ENCODE data around the gene SARDH. TPM values are rescaled to one million over a fixed set of nuclear protein-coding genes. Genes with fewer than 3 reads are reported as not detected.

The SARDH gene
- total RNA-seq, 1 experiment from 2014 or later: 5.6 TPM

DNA sequence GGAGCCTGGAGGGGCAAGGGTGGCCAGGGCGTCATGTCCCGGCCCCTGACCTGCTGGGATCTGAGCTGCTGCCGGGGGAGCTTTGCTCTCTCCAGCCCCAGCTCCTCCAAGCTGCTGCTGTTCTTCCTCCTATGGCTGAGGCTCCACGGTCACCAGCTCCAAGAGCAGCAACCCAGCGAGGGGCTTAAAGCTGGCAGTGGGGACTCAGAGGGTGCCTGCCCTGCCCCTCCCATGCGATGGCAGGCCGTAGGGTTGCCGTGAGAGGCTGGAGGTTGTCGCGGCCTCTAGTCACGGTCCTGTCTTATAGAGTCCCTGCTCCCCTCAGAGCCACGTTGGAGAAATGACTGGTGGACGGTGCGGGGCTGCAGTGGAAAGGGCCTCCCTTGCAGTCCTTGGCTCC is 82.5 kb downstream of the SARDH start:
- intact Hi-C loops (cut with micrococcal nuclease): no loop called here
- ATAC-seq (no peak), DNase-seq (ENCODE audit: low read depth, low spot score) (no peak)
- Histone ChIP-seq H3K27ac (ENCODE audit: low read depth, low read length) (no peak overlapping the region), H3K4me2 (ENCODE audit: low read length) (no peak overlapping the region), H3K4me3 (replicated peaks in 1 of 2; ENCODE audit: low read depth in 1 of 2, low read length in 2 of 2) (no peak overlapping the region), H2AFZ (ENCODE audit: low read depth, low read length, poor library complexity, severe bottlenecking) (no peak overlapping the region), H3K36me3 (ENCODE audit: control insufficient read depth in 1 of 2, insufficient read depth in 2 of 2, low read length in 2 of 2) (no peaks in the 10 kb centered on the region), H3K9me3 (ENCODE audit: control insufficient read depth in 1 of 2, insufficient read depth in 1 of 2, low read depth in 1 of 2, low read length in 2 of 2) (no peaks in the 10 kb centered on the region), H3K4me1 (ENCODE audit: control insufficient read depth in 1 of 2, insufficient read depth in 2 of 2, low read length in 2 of 2) (peaks cover 17 to 20% of the 10 kb centered on the region in 2 experiments), H3K9ac (ENCODE audit: low read length) (no peak overlapping the region), H3K9me2 (ENCODE audit: insufficient read depth) (no peaks in the 10 kb centered on the region), H3K79me2 (ENCODE audit: insufficient read depth, low read length) (no peaks in the 10 kb centered on the region), H3K27me3 (ENCODE audit: insufficient read depth, low read length) (no peaks in the 10 kb centered on the region), H4K20me1 (ENCODE audit: insufficient read depth) (no peaks in the 10 kb centered on the region)
- ChIA-PET POLR2A (no interaction called here), CTCF (no interaction called here), RAD21 (ENCODE audit: low non-redundant PET in 1 of 2, low total read pairs in 2 of 2, uncharacterized antibody in 2 of 2, unreplicated experiment in 2 of 2) (no interaction called here)
- BruUV-seq (replicated peaks): no TSS peak
- TF ChIP-seq, protein P1, sequence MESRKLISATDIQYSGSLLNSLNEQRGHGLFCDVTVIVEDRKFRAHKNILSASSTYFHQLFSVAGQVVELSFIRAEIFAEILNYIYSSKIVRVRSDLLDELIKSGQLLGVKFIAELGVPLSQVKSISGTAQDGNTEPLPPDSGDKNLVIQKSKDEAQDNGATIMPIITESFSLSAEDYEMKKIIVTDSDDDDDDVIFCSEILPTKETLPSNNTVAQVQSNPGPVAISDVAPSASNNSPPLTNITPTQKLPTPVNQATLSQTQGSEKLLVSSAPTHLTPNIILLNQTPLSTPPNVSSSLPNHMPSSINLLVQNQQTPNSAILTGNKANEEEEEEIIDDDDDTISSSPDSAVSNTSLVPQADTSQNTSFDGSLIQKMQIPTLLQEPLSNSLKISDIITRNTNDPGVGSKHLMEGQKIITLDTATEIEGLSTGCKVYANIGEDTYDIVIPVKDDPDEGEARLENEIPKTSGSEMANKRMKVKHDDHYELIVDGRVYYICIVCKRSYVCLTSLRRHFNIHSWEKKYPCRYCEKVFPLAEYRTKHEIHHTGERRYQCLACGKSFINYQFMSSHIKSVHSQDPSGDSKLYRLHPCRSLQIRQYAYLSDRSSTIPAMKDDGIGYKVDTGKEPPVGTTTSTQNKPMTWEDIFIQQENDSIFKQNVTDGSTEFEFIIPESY (IDR thresholded peaks at IDR 0.05; ENCODE audit: extremely low read depth, insufficient replicate concordance, low read length): no peak
- TF ChIP-seq JUND (IDR thresholded peaks at IDR 0.05) (no peak), ZNF274 (IDR thresholded peaks at IDR 0.05; ENCODE audit: low read depth, low read length) (no peak), RAD21 (IDR thresholded peaks at IDR 0.05; ENCODE audit: low read depth) (no peak), POLR2A (IDR thresholded peaks at IDR 0.05; ENCODE audit: borderline replicate concordance, extremely low read depth, insufficient read depth, insufficient read length) (no peak), EZH2 (IDR thresholded peaks at IDR 0.05) (no peak), EZH2phosphoT487 (IDR thresholded peaks at IDR 0.05; ENCODE audit: borderline replicate concordance) (no peak), YY1 (IDR thresholded peaks at IDR 0.05; ENCODE audit: extremely low read depth, insufficient replicate concordance, low read depth, low read length) (no peak), SIN3A (IDR thresholded peaks at IDR 0.05; ENCODE audit: low read depth) (no peak), CBX3 (IDR thresholded peaks at IDR 0.05; ENCODE audit: low read depth) (no peak), SRF (IDR thresholded peaks at IDR 0.05; ENCODE audit: low read depth) (no peak), ZFX (IDR thresholded peaks at IDR 0.05) (no peak), EGR1 (IDR thresholded peaks at IDR 0.05; ENCODE audit: low read depth) (no peak), SP1 (IDR thresholded peaks at IDR 0.05; ENCODE audit: low read depth) (no peak), CEBPB (IDR thresholded peaks at IDR 0.05; ENCODE audit: low read depth) (no peak), FOSL1 (IDR thresholded peaks at IDR 0.05; ENCODE audit: low read depth) (no peak)
- TF ChIP-seq, protein P2, sequence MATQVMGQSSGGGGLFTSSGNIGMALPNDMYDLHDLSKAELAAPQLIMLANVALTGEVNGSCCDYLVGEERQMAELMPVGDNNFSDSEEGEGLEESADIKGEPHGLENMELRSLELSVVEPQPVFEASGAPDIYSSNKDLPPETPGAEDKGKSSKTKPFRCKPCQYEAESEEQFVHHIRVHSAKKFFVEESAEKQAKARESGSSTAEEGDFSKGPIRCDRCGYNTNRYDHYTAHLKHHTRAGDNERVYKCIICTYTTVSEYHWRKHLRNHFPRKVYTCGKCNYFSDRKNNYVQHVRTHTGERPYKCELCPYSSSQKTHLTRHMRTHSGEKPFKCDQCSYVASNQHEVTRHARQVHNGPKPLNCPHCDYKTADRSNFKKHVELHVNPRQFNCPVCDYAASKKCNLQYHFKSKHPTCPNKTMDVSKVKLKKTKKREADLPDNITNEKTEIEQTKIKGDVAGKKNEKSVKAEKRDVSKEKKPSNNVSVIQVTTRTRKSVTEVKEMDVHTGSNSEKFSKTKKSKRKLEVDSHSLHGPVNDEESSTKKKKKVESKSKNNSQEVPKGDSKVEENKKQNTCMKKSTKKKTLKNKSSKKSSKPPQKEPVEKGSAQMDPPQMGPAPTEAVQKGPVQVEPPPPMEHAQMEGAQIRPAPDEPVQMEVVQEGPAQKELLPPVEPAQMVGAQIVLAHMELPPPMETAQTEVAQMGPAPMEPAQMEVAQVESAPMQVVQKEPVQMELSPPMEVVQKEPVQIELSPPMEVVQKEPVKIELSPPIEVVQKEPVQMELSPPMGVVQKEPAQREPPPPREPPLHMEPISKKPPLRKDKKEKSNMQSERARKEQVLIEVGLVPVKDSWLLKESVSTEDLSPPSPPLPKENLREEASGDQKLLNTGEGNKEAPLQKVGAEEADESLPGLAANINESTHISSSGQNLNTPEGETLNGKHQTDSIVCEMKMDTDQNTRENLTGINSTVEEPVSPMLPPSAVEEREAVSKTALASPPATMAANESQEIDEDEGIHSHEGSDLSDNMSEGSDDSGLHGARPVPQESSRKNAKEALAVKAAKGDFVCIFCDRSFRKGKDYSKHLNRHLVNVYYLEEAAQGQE (IDR thresholded peaks at IDR 0.05; ENCODE audit: low read depth): no peak
- TF ChIP-seq, protein P3, sequence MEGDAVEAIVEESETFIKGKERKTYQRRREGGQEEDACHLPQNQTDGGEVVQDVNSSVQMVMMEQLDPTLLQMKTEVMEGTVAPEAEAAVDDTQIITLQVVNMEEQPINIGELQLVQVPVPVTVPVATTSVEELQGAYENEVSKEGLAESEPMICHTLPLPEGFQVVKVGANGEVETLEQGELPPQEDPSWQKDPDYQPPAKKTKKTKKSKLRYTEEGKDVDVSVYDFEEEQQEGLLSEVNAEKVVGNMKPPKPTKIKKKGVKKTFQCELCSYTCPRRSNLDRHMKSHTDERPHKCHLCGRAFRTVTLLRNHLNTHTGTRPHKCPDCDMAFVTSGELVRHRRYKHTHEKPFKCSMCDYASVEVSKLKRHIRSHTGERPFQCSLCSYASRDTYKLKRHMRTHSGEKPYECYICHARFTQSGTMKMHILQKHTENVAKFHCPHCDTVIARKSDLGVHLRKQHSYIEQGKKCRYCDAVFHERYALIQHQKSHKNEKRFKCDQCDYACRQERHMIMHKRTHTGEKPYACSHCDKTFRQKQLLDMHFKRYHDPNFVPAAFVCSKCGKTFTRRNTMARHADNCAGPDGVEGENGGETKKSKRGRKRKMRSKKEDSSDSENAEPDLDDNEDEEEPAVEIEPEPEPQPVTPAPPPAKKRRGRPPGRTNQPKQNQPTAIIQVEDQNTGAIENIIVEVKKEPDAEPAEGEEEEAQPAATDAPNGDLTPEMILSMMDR (IDR thresholded peaks at IDR 0.05 in 2 of 3, conservative IDR thresholded peaks at IDR 0.05 in 1 of 3; ENCODE audit: borderline replicate concordance in 1 of 3, insufficient read depth in 1 of 3, low read depth in 2 of 3, low read length in 2 of 3): no peak

All from HCT116 (cell line).